ENCODE measurements around the gene ST6GALNAC3. TPM values are rescaled to one million over a fixed set of nuclear protein-coding genes. Genes with fewer than 3 reads are reported as not detected.

ST6GALNAC3 gene
- total RNA-seq, 1 donor from 2014 or later: 23.6 TPM

DNA sequence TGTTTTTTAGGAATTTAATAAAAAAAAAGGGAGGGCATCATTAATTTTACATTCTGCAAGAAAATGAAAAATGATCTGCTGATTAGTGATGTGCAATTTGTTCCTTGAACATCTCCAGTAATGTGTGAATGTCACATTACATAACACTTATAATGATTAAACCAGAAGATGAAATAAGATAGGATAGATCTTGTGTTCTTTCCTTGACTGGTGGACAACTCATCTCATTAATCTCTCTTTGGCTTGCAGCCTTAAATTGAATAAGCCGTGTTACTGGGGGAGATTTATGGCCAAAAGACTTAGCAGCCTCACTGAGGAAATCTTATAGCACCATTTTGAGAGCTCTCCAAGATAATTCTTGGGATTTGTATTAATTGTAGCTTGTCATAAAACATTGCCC is 217.2 kb downstream of the ST6GALNAC3 start:
- Histone ChIP-seq H3K9me3 (ENCODE audit: low read depth) (no peaks in the 10 kb centered on the region), H4K20me1 (ENCODE audit: low read depth) (no peaks in the 10 kb centered on the region), H3K79me2 (ENCODE audit: low read depth) (no peaks in the 10 kb centered on the region), H3K27ac (no peak overlapping the region), H3K9ac (no peak overlapping the region), H3K36me3 (no peaks in the 10 kb centered on the region), H3K4me2 (no peak overlapping the region), H3K4me1 (peaks cover 44% of the 10 kb centered on the region), H2AFZ (replicated peaks) (no peak overlapping the region), H3K27me3 (no peaks in the 10 kb centered on the region), H3F3A (ENCODE audit: low read depth) (peaks cover 3% of the 10 kb centered on the region), H3K4me3 (no peak overlapping the region)
- peaks cover 2% of the 10 kb centered on the region for H3K27me3 Mint-ChIP-seq (ENCODE audit: insufficient read depth, low read depth)
- H3K4me1 Mint-ChIP-seq: peaks cover 56% of the 10 kb centered on the region
- no peak for TF ChIP-seq EZH2 (IDR thresholded peaks at IDR 0.05)
- TF ChIP-seq, protein P1, sequence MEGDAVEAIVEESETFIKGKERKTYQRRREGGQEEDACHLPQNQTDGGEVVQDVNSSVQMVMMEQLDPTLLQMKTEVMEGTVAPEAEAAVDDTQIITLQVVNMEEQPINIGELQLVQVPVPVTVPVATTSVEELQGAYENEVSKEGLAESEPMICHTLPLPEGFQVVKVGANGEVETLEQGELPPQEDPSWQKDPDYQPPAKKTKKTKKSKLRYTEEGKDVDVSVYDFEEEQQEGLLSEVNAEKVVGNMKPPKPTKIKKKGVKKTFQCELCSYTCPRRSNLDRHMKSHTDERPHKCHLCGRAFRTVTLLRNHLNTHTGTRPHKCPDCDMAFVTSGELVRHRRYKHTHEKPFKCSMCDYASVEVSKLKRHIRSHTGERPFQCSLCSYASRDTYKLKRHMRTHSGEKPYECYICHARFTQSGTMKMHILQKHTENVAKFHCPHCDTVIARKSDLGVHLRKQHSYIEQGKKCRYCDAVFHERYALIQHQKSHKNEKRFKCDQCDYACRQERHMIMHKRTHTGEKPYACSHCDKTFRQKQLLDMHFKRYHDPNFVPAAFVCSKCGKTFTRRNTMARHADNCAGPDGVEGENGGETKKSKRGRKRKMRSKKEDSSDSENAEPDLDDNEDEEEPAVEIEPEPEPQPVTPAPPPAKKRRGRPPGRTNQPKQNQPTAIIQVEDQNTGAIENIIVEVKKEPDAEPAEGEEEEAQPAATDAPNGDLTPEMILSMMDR (IDR thresholded peaks at IDR 0.05): no peak
- no peak for TF ChIP-seq EZH2phosphoT487 (IDR thresholded peaks at IDR 0.05)
- H3K9me3 Mint-ChIP-seq: no peaks in the 10 kb centered on the region
- DNase-seq (ENCODE audit: low spot score): no peak
- no peaks in the 10 kb centered on the region for H3K36me3 Mint-ChIP-seq
- H3K27ac Mint-ChIP-seq: no peak overlapping the region
- H3K4me3 Mint-ChIP-seq: no peak overlapping the region

GRCh38 chr1:76292418-76293184 is 218.1 kb downstream of the ST6GALNAC3 start:
- Histone ChIP-seq H3K4me2 (no peak overlapping the region), H3K27me3 (no peaks in the 10 kb centered on the region), H3K4me1 (peaks cover 44% of the 10 kb centered on the region), H4K20me1 (ENCODE audit: low read depth) (no peaks in the 10 kb centered on the region), H3K4me3 (no peak overlapping the region), H3K36me3 (no peaks in the 10 kb centered on the region), H3K9me3 (ENCODE audit: low read depth) (no peaks in the 10 kb centered on the region), H3F3A (ENCODE audit: low read depth) (peaks cover 3% of the 10 kb centered on the region), H2AFZ (replicated peaks) (no peak overlapping the region), H3K27ac (no peak overlapping the region), H3K79me2 (ENCODE audit: low read depth) (no peaks in the 10 kb centered on the region), H3K9ac (no peak overlapping the region)
- Mint-ChIP-seq H3K27ac (no peak overlapping the region), H3K27me3 (ENCODE audit: insufficient read depth, low read depth) (peaks cover 2% of the 10 kb centered on the region), H3K36me3 (no peaks in the 10 kb centered on the region), H3K9me3 (no peaks in the 10 kb centered on the region), H3K4me1 (peaks cover 56% of the 10 kb centered on the region), H3K4me3 (no peak overlapping the region)
- TF ChIP-seq EZH2phosphoT487 (IDR thresholded peaks at IDR 0.05) (no peak), EZH2 (IDR thresholded peaks at IDR 0.05) (no peak)
- TF ChIP-seq, protein P1 (IDR thresholded peaks at IDR 0.05): no peak
- DNase-seq (ENCODE audit: low spot score): no peak

- peaks cover 54% of the 10 kb centered on the region for H3K4me1 ChIP-seq
- TF ChIP-seq EZH2phosphoT487 (IDR thresholded peaks at IDR 0.05) (no peak), EZH2 (IDR thresholded peaks at IDR 0.05) (no peak)
- TF ChIP-seq, protein P1 (IDR thresholded peaks at IDR 0.05): no peak
- H3K9me3 ChIP-seq (ENCODE audit: low read depth): no peaks in the 10 kb centered on the region
- H3K4me1 Mint-ChIP-seq: peaks cover 66% of the 10 kb centered on the region
- H3F3A ChIP-seq (ENCODE audit: low read depth): peaks cover 3% of the 10 kb centered on the region
- no peak overlapping the region for H3K4me3 Mint-ChIP-seq
- no peaks in the 10 kb centered on the region for H3K9me3 Mint-ChIP-seq
- H3K27me3 Mint-ChIP-seq (ENCODE audit: insufficient read depth, low read depth): peaks cover 2% of the 10 kb centered on the region
- H3K36me3 ChIP-seq: no peaks in the 10 kb centered on the region
- H3K4me2 ChIP-seq: peak overlapping the region; percentile 19
- no peak overlapping the region for H3K27ac Mint-ChIP-seq
- H3K4me3 ChIP-seq: no peak overlapping the region
- no peak overlapping the region for H2AFZ ChIP-seq (replicated peaks)
- H4K20me1 ChIP-seq (ENCODE audit: low read depth): no peaks in the 10 kb centered on the region
- H3K79me2 ChIP-seq (ENCODE audit: low read depth): no peaks in the 10 kb centered on the region
- no peak overlapping the region for H3K27ac ChIP-seq
- no peaks in the 10 kb centered on the region for H3K27me3 ChIP-seq
- H3K36me3 Mint-ChIP-seq: no peaks in the 10 kb centered on the region
- no peak overlapping the region for H3K9ac ChIP-seq
- DNase-seq (ENCODE audit: low spot score): no peak
These were observed 219.3 kb downstream of the ST6GALNAC3 start for GRCh38 chr1:76293831-76294230.
